Subcutaneous adipose tissue (tissue), 4 donors: Measurements from ENCODE around the gene ARIH1. TPM values are rescaled to one million over a fixed set of nuclear protein-coding genes. Genes with fewer than 3 reads are reported as not detected.

ENCODE experiments used
- total RNA-seq, 4 donors: library from RNA; depleted of rRNA; stranded (reverse); fragments of >200 nt; gene quantifications; one replicate each; pipeline ENCODE4 v1.1.0, GENCODE V29; 2016
- TF ChIP-seq, protein P1 (sequence below): fragments of 450-650 bp; IDR thresholded peaks from one replicate; pipeline ENCODE4 v1.5.1; 2016; ENCODE audit warnings: low read depth, mild to moderate bottlenecking, control low read depth, antibody characterized with exemption, moderate library complexity

Gene ARIH1
- total RNA-seq, 4 donors from 2014 or later = 44.5 to 91.0 (median 56.5) TPM

DNA sequence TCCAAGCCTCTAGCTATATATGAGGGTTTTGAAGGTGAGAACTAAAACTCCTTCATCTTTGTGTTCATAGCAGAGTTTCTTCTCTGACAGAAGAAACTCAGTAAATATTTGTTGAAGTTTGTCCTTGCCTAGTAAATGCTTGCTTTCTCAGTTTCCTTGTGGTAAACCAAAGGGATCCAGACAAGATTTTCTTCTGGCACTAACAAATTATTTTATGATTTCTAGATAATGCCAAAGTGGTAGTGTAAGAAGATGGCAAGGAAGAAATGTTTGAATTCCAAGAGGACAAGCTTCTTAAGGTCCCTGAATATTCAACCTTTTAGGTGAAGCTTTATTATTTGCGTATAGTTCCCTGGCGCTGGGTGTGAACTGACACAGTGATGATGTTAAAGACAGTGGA is 14.4 kb downstream of the ARIH1 start:
- TF ChIP-seq, protein P1, sequence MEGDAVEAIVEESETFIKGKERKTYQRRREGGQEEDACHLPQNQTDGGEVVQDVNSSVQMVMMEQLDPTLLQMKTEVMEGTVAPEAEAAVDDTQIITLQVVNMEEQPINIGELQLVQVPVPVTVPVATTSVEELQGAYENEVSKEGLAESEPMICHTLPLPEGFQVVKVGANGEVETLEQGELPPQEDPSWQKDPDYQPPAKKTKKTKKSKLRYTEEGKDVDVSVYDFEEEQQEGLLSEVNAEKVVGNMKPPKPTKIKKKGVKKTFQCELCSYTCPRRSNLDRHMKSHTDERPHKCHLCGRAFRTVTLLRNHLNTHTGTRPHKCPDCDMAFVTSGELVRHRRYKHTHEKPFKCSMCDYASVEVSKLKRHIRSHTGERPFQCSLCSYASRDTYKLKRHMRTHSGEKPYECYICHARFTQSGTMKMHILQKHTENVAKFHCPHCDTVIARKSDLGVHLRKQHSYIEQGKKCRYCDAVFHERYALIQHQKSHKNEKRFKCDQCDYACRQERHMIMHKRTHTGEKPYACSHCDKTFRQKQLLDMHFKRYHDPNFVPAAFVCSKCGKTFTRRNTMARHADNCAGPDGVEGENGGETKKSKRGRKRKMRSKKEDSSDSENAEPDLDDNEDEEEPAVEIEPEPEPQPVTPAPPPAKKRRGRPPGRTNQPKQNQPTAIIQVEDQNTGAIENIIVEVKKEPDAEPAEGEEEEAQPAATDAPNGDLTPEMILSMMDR = no peak

DNA sequence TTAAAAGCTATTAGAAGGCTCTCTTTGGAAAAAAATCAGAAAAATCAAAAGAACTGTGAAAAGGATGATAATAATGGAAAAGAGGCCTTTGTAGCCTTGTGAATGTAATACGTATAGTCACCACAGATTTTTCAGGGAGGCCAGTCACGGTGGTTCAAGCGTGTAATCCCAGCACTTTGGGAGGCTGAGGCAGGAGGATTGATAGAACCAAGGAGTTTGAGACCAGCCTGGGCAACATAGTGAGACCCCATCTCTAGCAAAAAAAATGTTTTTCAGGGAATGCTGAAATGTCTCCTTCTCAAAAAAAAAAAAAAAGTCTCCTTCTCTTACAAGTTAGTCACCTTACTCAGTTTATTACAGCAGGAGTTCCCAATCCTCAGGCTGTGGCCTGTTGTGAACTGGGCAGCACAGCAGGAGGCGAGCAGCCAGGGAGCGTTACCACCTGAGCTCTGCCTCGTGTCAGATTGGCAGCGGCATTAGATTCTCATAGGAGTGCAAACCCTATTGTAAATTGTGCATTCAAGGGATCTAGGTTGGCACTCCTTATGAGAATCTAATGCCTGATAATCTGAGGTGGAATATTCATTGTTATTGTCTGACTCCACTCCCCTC is 15.9 kb downstream of the ARIH1 start:
- TF ChIP-seq, protein P1 = no peak

DNA sequence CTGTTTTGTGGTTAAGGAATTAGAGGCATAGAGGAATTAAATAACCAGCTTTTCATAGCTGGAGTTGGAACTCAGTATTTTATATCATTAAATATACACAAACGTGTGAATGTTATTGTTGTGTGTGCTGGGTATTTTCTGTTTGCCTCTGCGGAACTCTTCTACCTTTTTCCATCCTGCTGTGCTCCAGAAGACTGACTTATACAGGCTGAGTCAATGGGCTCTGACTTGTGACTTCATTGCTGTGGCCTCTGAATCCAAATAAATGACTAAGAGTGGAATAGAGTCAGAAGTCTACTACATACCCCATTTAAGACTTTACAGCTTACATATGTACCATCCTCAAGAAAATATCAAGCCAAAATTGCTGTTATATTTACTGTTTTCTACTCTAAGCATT is 17.6 kb downstream of the ARIH1 start:
- TF ChIP-seq, protein P1 = no peak

DNA sequence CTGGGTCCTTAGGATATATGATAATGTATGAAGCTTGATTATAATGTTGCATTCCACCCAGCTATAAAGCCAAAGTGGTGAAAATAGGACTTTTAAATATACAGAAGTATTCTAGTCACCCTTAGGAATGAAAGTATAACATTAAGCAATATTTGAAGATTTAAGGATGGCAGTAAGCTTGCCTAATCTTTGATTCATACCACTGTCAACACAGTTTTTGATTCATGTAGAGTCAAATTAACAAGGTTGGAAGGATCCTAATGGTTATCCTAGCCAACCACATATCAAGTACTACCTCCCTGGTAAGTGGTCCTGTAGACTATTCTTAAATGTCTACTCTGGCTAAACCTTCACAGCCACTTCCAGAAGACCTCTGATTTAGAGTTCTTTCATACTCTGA is 18.6 kb downstream of the ARIH1 start:
- TF ChIP-seq, protein P1 = no peak

DNA sequence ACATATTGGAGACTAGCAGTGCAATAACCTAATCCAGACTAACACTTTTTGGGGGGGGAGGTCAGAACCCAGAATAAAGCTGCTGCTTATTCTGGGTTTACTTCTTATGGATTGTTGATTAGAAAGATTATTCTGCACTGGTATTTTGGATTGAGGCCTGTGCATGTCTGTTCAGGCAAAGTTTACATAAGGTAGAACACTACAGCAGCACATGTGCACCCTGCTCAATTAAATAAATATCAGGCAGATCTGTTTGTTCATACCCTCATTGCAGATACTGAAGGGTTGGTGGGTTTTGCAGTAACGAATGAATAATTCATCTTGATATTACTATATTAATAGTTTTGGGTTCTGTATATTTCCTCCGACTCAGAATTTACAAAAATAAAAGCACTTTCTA is 19.1 kb downstream of the ARIH1 start:
- TF ChIP-seq, protein P1 = no peak

DNA sequence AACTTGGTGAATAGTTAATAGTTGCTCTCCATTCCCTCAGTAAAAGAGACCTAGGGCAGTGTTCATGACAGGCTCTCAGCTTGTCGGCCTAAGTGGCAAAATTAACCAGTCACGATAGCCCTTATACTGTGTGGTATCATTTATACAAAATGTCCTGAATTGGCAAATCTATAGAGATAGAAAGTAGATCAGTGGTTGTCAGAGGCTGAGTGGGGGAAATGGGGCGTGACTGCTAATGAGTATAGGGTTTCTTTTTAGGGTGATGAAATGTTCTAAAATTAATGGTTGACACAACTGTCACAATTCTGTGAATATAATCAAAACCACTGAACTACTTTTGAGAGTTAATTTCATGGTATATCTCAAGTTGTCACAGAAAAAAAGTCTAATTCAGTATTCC is 20.9 kb downstream of the ARIH1 start:
- TF ChIP-seq, protein P1 = no peak

DNA sequence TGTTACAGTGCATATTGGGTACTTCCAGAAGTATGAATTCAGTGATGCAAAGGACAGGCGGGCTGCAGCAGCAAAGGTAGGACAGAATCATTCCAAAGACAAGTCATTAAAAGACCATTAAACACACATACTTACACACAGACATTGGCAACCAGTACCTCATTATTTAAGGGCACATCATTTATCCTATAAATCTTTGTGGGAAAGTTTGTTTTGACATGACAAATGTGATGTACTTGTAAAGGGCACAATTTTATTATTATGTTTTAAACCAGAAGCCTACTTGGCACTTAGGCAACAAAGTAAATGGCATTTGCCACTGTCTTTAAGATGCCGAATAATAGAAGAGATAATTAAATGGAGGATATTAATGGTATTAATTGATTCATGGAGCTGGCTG is 22.7 kb downstream of the ARIH1 start:
- TF ChIP-seq, protein P1 = no peak
